SU-DHL-6 (cell line): ENCODE results near the gene TMEM164.

ENCODE experiments used
- H2AFZ ChIP-seq: fragments of 200-600 bp; sonication (generic); 2 replicates; pipeline ENCODE4 v1.6.1; 2014; ENCODE audit warnings: low read depth, mild to moderate bottlenecking, moderate library complexity, mixed read lengths, antibody characterized with exemption, low read length; ENCODE audit not compliant: severe bottlenecking
- H3F3A ChIP-seq: fragments of 200-600 bp; shearing (Covaris generic); 2 replicates; pipeline ENCODE4 v1.6.0; 2016; ENCODE audit warnings: antibody characterized with exemption, mild to moderate bottlenecking; ENCODE audit not compliant: insufficient read depth
- H3K27ac ChIP-seq: fragments of 200-600 bp; sonication (generic); 2 replicates; pipeline ENCODE4 v1.5.1; 2016; ENCODE audit warnings: low read depth, mild to moderate bottlenecking, low read length, moderate library complexity, mixed read lengths
- H3K27me3 ChIP-seq: fragments of 200-600 bp; sonication (generic), shearing (Covaris generic); 2 replicates; pipeline ENCODE4 v1.6.0; 2014; ENCODE audit warnings: mild to moderate bottlenecking, low read length
- H3K36me3 ChIP-seq: fragments of 200-600 bp; sonication (generic); 2 replicates; pipeline ENCODE4 v1.6.1; 2014; ENCODE audit warnings: mild to moderate bottlenecking, low read length, mixed read lengths
- H3K4me2 ChIP-seq: fragments of 300-600, 200-600 bp; shearing (Covaris generic), sonication (generic); 2 replicates; pipeline ENCODE4 v1.6.0; 2014; ENCODE audit warnings: low read length, low read depth, mild to moderate bottlenecking; ENCODE audit not compliant: poor library complexity, severe bottlenecking
- H3K4me3 ChIP-seq: fragments of 200-600 bp; sonication (generic); 2 replicates; pipeline ENCODE4 v1.5.1; 2014; ENCODE audit warnings: antibody characterized with exemption, low read length, mild to moderate bottlenecking, mixed read lengths; ENCODE audit not compliant: insufficient read depth, poor library complexity, severe bottlenecking
- H3K79me2 ChIP-seq: fragments of 200-600 bp; sonication (generic); 2 replicates; pipeline ENCODE4 v1.6.1; 2014; ENCODE audit warnings: mild to moderate bottlenecking, low read length, moderate library complexity; ENCODE audit not compliant: insufficient read depth
- H3K9ac ChIP-seq: fragments of 200-600 bp; sonication (generic); 2 replicates; pipeline ENCODE4 v1.7.0; 2014; ENCODE audit warnings: mild to moderate bottlenecking, low read length
- H3K9me2 ChIP-seq: fragments of 200-600 bp; sonication (generic); replicated peaks from 2 replicates; pipeline ENCODE4 v1.6.1; 2014; ENCODE audit warnings: low read length; ENCODE audit not compliant: insufficient read depth
- H3K9me3 ChIP-seq: fragments of 200-600 bp; sonication (generic); 2 replicates; pipeline ENCODE4 v1.6.1; 2014; ENCODE audit warnings: low read length, mixed read lengths; ENCODE audit not compliant: insufficient read depth
- H4K20me1 ChIP-seq: fragments of 200-600 bp; sonication (generic); 2 replicates; pipeline ENCODE4 v1.6.1; 2014; ENCODE audit warnings: low read depth, mild to moderate bottlenecking, antibody characterized with exemption, low read length, moderate library complexity, mixed read lengths
- EZH2phosphoT487 ChIP-seq: fragments of 200-600 bp; sonication (generic), shearing (Covaris generic); conservative IDR thresholded peaks from 2 replicates; pipeline ENCODE4 v1.6.1; 2018; ENCODE audit warnings: mild to moderate bottlenecking, antibody characterized with exemption, low read length, moderate library complexity, mixed read lengths
- TF ChIP-seq, protein P1 (sequence below): fragments of 200-600 bp; sonication (generic); IDR thresholded peaks from one replicate; pipeline ENCODE4 v1.5.1; 2017; ENCODE audit warnings: antibody characterized with exemption, mild to moderate bottlenecking, low read length, moderate library complexity; ENCODE audit not compliant: insufficient read depth, poor library complexity, severe bottlenecking

Gene TMEM164

DNA sequence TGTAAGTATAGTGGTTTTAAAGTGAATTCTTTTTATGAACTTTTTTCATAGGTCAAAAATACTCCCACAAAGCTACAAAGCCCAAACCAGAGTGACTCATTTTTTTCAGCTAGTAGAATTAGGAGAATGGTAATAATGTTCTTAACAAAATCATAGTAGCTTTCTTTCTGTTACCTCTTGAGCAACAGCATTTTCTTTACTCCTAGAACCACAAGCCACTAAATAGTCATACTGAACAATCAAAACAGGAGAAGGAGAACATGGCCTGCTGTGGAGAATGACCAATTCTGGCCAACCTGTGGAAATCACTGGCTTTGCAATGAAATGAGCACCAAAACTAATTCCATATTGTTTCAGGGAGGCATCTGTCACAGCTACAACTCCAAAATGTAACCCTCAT is 202.1 kb downstream of the TMEM164 start:
- no peak overlapping the region for H3K4me2 ChIP-seq
- no peak overlapping the region for H2AFZ ChIP-seq
- no peak overlapping the region for H3K27ac ChIP-seq
- no peaks in the 10 kb centered on the region for H3F3A ChIP-seq
- no peaks in the 10 kb centered on the region for H3K79me2 ChIP-seq
- H3K9ac ChIP-seq: no peak overlapping the region
- H3K36me3 ChIP-seq: no peaks in the 10 kb centered on the region
- TF ChIP-seq EZH2phosphoT487: no peak
- TF ChIP-seq, protein P1, sequence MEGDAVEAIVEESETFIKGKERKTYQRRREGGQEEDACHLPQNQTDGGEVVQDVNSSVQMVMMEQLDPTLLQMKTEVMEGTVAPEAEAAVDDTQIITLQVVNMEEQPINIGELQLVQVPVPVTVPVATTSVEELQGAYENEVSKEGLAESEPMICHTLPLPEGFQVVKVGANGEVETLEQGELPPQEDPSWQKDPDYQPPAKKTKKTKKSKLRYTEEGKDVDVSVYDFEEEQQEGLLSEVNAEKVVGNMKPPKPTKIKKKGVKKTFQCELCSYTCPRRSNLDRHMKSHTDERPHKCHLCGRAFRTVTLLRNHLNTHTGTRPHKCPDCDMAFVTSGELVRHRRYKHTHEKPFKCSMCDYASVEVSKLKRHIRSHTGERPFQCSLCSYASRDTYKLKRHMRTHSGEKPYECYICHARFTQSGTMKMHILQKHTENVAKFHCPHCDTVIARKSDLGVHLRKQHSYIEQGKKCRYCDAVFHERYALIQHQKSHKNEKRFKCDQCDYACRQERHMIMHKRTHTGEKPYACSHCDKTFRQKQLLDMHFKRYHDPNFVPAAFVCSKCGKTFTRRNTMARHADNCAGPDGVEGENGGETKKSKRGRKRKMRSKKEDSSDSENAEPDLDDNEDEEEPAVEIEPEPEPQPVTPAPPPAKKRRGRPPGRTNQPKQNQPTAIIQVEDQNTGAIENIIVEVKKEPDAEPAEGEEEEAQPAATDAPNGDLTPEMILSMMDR: no peak
- H3K27me3 ChIP-seq: no peaks in the 10 kb centered on the region
- no peak overlapping the region for H3K4me3 ChIP-seq
- no peaks in the 10 kb centered on the region for H4K20me1 ChIP-seq
- H3K9me3 ChIP-seq: no peaks in the 10 kb centered on the region
- H3K9me2 ChIP-seq: no peaks in the 10 kb centered on the region

DNA sequence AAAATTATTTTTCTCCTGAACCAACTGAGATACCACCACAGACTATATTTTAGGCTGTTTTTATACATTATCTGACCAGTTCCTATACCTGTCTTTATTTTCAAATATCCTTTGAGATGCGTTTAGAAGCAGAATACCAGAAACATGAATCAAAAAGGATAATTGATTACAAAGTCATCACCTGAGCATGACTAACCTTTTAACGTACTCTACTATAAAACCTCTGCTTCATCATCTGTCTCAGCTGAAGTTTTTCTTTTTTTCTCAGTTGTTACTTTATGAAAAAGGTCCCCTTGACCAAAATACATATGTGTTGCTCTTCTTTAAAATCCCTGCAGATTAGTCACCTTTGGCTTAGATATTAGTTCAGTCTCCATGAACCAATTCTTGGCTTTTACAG is 205.2 kb downstream of the TMEM164 start:
- Histone ChIP-seq H2AFZ (no peak overlapping the region), H3K27me3 (no peaks in the 10 kb centered on the region), H3K9me2 (no peaks in the 10 kb centered on the region), H3K36me3 (no peaks in the 10 kb centered on the region), H3F3A (no peaks in the 10 kb centered on the region), H3K9ac (no peak overlapping the region), H3K27ac (no peak overlapping the region), H3K4me2 (no peak overlapping the region), H3K79me2 (no peaks in the 10 kb centered on the region), H3K9me3 (no peaks in the 10 kb centered on the region), H3K4me3 (no peak overlapping the region), H4K20me1 (no peaks in the 10 kb centered on the region)
- no peak for TF ChIP-seq EZH2phosphoT487
- TF ChIP-seq, protein P1: no peak

DNA sequence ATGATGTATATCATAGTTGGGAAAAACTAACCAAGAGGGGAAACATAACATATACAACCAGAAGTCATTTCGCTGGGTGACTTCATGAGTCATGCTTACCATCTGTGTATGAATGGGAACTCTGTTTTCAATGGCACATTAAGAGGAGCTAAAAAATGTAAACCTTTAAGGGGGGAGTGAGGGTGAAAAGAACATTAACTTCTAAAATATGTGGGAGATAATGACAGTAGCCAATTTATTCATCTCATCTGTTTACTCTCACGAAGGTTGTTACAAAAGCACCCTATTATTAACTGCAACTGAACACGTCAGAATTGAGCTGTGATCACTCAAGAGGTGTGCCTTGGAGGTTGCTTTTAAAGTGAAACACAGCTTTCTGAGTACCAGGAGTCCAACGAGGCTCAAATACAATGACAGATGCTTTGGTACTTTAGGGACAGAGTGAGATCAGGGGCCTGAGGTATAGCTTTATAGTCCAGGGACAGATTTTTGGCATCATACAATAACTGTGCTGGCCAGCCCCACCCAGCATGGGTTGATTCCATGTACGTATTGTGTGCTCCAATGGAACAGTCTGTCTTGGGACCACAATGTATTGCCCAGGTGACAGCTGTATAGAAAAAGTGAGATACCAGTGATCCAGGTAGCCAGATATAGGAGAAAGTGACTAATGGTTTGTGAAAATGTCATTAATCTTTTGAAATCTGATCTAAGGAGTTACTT is 207.7 kb downstream of the TMEM164 start:
- Histone ChIP-seq H3K27ac (no peak overlapping the region), H3K4me2 (no peak overlapping the region), H3K4me3 (no peak overlapping the region), H3K9me2 (no peaks in the 10 kb centered on the region), H3K36me3 (no peaks in the 10 kb centered on the region), H3F3A (no peaks in the 10 kb centered on the region), H4K20me1 (no peaks in the 10 kb centered on the region), H2AFZ (no peak overlapping the region), H3K9ac (no peak overlapping the region), H3K9me3 (no peaks in the 10 kb centered on the region), H3K79me2 (no peaks in the 10 kb centered on the region), H3K27me3 (no peaks in the 10 kb centered on the region)
- no peak for TF ChIP-seq EZH2phosphoT487
- TF ChIP-seq, protein P1: no peak

DNA sequence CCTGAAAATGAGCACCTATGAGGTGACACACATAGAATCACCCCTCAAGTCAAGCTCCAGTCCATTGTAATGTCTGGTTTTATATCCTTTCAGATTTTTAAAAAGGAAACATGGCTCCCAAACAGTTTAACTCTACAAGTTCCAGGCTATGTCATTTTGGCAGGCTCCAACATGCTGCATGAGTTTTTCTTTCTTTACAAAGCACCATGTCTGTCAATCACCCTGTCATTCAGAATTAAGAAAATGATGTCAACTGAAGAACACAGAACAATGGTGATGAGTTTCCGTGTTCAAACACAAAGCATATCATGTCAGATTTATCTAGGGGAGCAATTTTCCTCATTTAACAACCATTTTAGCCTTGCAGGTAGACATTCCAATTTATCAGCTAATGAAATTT is 208.4 kb downstream of the TMEM164 start:
- no peaks in the 10 kb centered on the region for H3K9me3 ChIP-seq
- no peaks in the 10 kb centered on the region for H3K9me2 ChIP-seq
- H3K9ac ChIP-seq: no peak overlapping the region
- H4K20me1 ChIP-seq: no peaks in the 10 kb centered on the region
- no peak overlapping the region for H2AFZ ChIP-seq
- no peak overlapping the region for H3K27ac ChIP-seq
- H3K79me2 ChIP-seq: no peaks in the 10 kb centered on the region
- no peaks in the 10 kb centered on the region for H3K36me3 ChIP-seq
- H3F3A ChIP-seq: no peaks in the 10 kb centered on the region
- H3K4me2 ChIP-seq: no peak overlapping the region
- no peak for TF ChIP-seq EZH2phosphoT487
- TF ChIP-seq, protein P1: no peak
- H3K27me3 ChIP-seq: no peaks in the 10 kb centered on the region
- no peak overlapping the region for H3K4me3 ChIP-seq
